HepG2 (cell line): Measurements from ENCODE around the gene ZCCHC18. TPM values are rescaled to one million over a fixed set of nuclear protein-coding genes. Genes with fewer than 3 reads are reported as not detected.

Experiments used
- ATAC-seq: fragments of 200-7000 bp; cut with Tn5 transposase; 3 replicates; pipeline ENCODE4 v1.9.1; 2020; ENCODE audit warnings: mild to moderate bottlenecking, moderate library complexity
- BruUV-seq: library from RNA; stranded (reverse); fragments of 400-500 nt; replicated peaks from 2 replicates; lab custom pipeline; 2021; lab: Mats Ljungman, UMichigan
- CTCF ChIA-PET: fragments of 300-600 bp; formaldehyde crosslinking; extraction: SDS; loops from one replicate; lab custom pipeline; 2021; ENCODE audit warnings: low total read pairs, inconsistent platforms, low intra/inter-chr PET ratio; lab: Yijun Ruan, JAX
- POLR2A ChIA-PET: fragments of 350-600 bp; sonication (Branson Sonifier 250); formaldehyde crosslinking; loops from one replicate; lab custom pipeline; 2020; ENCODE audit warnings: antibody characterized with exemption, inconsistent platforms; lab: Yijun Ruan, JAX
- DNase-seq: peaks from one replicate; pipeline ENCODE4 v3.0.0-alpha.2; 2015; ENCODE audit warnings: low spot score
- FAIRE-seq: peaks from 3 replicates; lab custom pipeline; 2011; peaks lifted over from hg19 to GRCh38; lab: Jason Lieb, UNC
- H2AFZ ChIP-seq: one replicate; pipeline ENCODE4 v1.6.1; 2011; ENCODE audit warnings: low read length, inconsistent platforms
- H3K27ac ChIP-seq: fragments of 300-600 bp; 3 replicates; pipeline ENCODE4 v1.8.0; 2011; ENCODE audit warnings: mixed run types, mild to moderate bottlenecking, mixed read lengths, low read length, inconsistent platforms; ENCODE audit not compliant: insufficient read depth; ENCODE audit errors: extremely low read length
- H3K27me3 ChIP-seq, 2 experiments: fragments of 200-600 bp in 1 of 2; 2 replicates in 1 of 2; 3 replicates in 1 of 2; pipeline versions ENCODE4 v1.6.0 to v1.8.0; 2011; ENCODE audit warnings: low read length in 2 of 2, mild to moderate bottlenecking in 2 of 2, moderate library complexity in 2 of 2, inconsistent platforms in 1 of 2; ENCODE audit not compliant: insufficient read depth in 2 of 2, control insufficient read depth in 1 of 2
- H3K36me3 ChIP-seq, 2 experiments: fragments of 200-600 bp in 1 of 2; replicated peaks in 1 of 2; 2 replicates in 1 of 2; 3 replicates in 1 of 2; pipeline versions ENCODE4 v1.5.1 to v1.8.0; 2011; ENCODE audit warnings: low read length in 2 of 2, inconsistent platforms in 1 of 2; ENCODE audit not compliant: insufficient read depth in 2 of 2, control insufficient read depth in 1 of 2
- H3K4me1 ChIP-seq: 2 replicates; pipeline ENCODE4 v1.5.1; 2012; ENCODE audit warnings: low read length, inconsistent platforms; ENCODE audit not compliant: insufficient read depth
- H3K4me2 ChIP-seq: 2 replicates; pipeline ENCODE4 v1.6.0; 2011; ENCODE audit warnings: low read depth, low read length, inconsistent platforms
- H3K4me3 ChIP-seq, 3 experiments: fragments of 200-600 bp in 1 of 3; sonication (generic), shearing (Covaris generic) in 1 of 3; replicated peaks in 1 of 3; 2 replicates each; pipeline ENCODE4 v1.5.1; 2011 to 2016; ENCODE audit warnings: low read length in 3 of 3, inconsistent platforms in 2 of 3, low read depth in 2 of 3, mild to moderate bottlenecking in 2 of 3, control low read depth in 1 of 3, mixed read lengths in 1 of 3; ENCODE audit not compliant: insufficient read depth in 1 of 3
- H3K79me2 ChIP-seq: one replicate; pipeline ENCODE4 v1.6.1; 2011; ENCODE audit warnings: low read length, inconsistent platforms; ENCODE audit not compliant: insufficient read depth
- H3K9ac ChIP-seq: 2 replicates; pipeline ENCODE4 v1.6.0; 2011; ENCODE audit warnings: mild to moderate bottlenecking, low read depth, low read length, inconsistent platforms; ENCODE audit not compliant: insufficient read depth
- H3K9me3 ChIP-seq: 2 replicates; pipeline ENCODE4 v1.5.1; 2012; ENCODE audit warnings: mild to moderate bottlenecking, low read length
- H4K20me1 ChIP-seq: 2 replicates; pipeline ENCODE4 v1.6.0; 2011; ENCODE audit warnings: inconsistent platforms, mild to moderate bottlenecking, low read length, moderate library complexity; ENCODE audit not compliant: insufficient read depth
- BCL6 ChIP-seq: IDR thresholded peaks from 2 replicates; pipeline ENCODE4 v1.6.1; 2016; ENCODE audit warnings: missing genetic modification reagents, missing compliant biosample characterization
- HNF1A ChIP-seq, 2 experiments: sonication (generic) in 1 of 2; formaldehyde crosslinking in 1 of 2; IDR thresholded peaks; 2 replicates each; pipeline versions ENCODE4 v1.4.0 to v1.6.1; 2016 to 2020; ENCODE audit warnings: borderline replicate concordance in 1 of 2, low read depth in 1 of 2, mild to moderate bottlenecking in 1 of 2, missing genetic modification reagents in 1 of 2
- KAT8 ChIP-seq: IDR thresholded peaks from 2 replicates; pipeline ENCODE4 v1.6.1; 2016; ENCODE audit warnings: missing genetic modification reagents, missing compliant biosample characterization
- MEF2D ChIP-seq: sonication (generic); formaldehyde crosslinking; IDR thresholded peaks from 2 replicates; pipeline ENCODE4 v1.5.1; 2020; ENCODE audit warnings: mild to moderate bottlenecking, missing genetic modification reagents
- PHF5A ChIP-seq: IDR thresholded peaks from one replicate; pipeline ENCODE4 v1.6.1; 2018; ENCODE audit warnings: low read depth, missing genetic modification reagents; ENCODE audit not compliant: unreplicated experiment
- RFX3 ChIP-seq: IDR thresholded peaks from 2 replicates; pipeline ENCODE4 v1.6.1; 2016; ENCODE audit warnings: missing biosample characterization, missing genetic modification reagents
- SKIL ChIP-seq: sonication (generic); formaldehyde crosslinking; IDR thresholded peaks from 2 replicates; pipeline ENCODE4 v1.8.0; 2022; ENCODE audit warnings: missing genetic modification reagents, mild to moderate bottlenecking, moderate library complexity, borderline replicate concordance
- TFAP4 ChIP-seq: sonication (generic); IDR thresholded peaks from 2 replicates; pipeline ENCODE4 v1.6.1; 2016; ENCODE audit warnings: low read depth, borderline replicate concordance
- TOE1 ChIP-seq: sonication (generic); formaldehyde crosslinking; IDR thresholded peaks from 2 replicates; pipeline ENCODE4 v1.4.0; 2020; ENCODE audit warnings: mild to moderate bottlenecking, missing genetic modification reagents
- TRIM24 ChIP-seq: sonication (generic); formaldehyde crosslinking; IDR thresholded peaks from 2 replicates; pipeline ENCODE4 v1.8.0; 2022; ENCODE audit warnings: mild to moderate bottlenecking, missing genetic modification reagents
- ZBTB34 ChIP-seq: sonication (generic); formaldehyde crosslinking; IDR thresholded peaks from 2 replicates; pipeline ENCODE4 v1.8.0; 2022; ENCODE audit warnings: mild to moderate bottlenecking, missing genetic modification reagents
- ZNF34 ChIP-seq: sonication (generic); formaldehyde crosslinking; IDR thresholded peaks from 2 replicates; pipeline ENCODE4 v1.4.0; 2020; ENCODE audit warnings: mild to moderate bottlenecking, missing genetic modification reagents, borderline replicate concordance
- ZNF501 ChIP-seq: sonication (generic); formaldehyde crosslinking; IDR thresholded peaks from 2 replicates; pipeline ENCODE4 v1.5.1; 2020; ENCODE audit warnings: mild to moderate bottlenecking, moderate library complexity, missing genetic modification reagents
- ZNF839 ChIP-seq: sonication (generic); formaldehyde crosslinking; IDR thresholded peaks from 2 replicates; pipeline ENCODE4 v1.4.0; 2020; ENCODE audit warnings: missing genetic modification reagents, mild to moderate bottlenecking, borderline replicate concordance
- WGBS: methylation state at CpG from one replicate; pipeline ENCODE4 v1.1.6; 2017; ENCODE audit warnings: low lambda C conversion rate; 5-methylcytosine and 5-hydroxymethylcytosine counted together
- in situ Hi-C: cut with HindIII; loops from 2 replicates; pipeline ENCODE4 v1.10.0; 2017; ENCODE audit warnings: low pct_unique_long_range_greater_than_20kb; ENCODE audit not compliant: extremely low pct_ligation_motif_present
- intact Hi-C: fragments of 100-400 bp; cut with micrococcal nuclease; formaldehyde crosslinking; loops from one replicate; pipeline ENCODE4 v1.10.0; 2022; ENCODE audit not compliant: unreplicated experiment
- polyA plus RNA-seq, 8 experiments: library from polyadenylated mRNA; depleted of rRNA in 3 of 8; stranded (reverse) in 7 of 8; unstranded in 1 of 8; fragments of >200 nt; fragmentation: Illumina TruSeq in 4 of 8; extraction: Trizol in 4 of 8; gene quantifications; 2 replicates each; pipeline versions ENCODE4 v1.2.1 to v1.2.3, GENCODE V29; 2011 to 2016; ENCODE audit warnings: low read depth in 4 of 8, missing spikeins in 1 of 8, mixed read lengths in 1 of 8; ENCODE audit not compliant: insufficient read depth in 1 of 8
- total RNA-seq, 5 experiments: library from RNA; depleted of rRNA; stranded (reverse); fragments of >200 nt; fragmentation: Illumina TruSeq; extraction: Trizol; gene quantifications; 2 replicates each; pipeline ENCODE4 v1.2.3, GENCODE V29; 2016; ENCODE audit warnings: low read depth in 1 of 5

ZCCHC18 gene
- total and polyA plus RNA-seq, 2 of the 13 experiments (the other 11 are each of a cell fraction or from before 2014, with no cell fraction given) = 0.18 to 0.33 TPM

- no peak overlapping the region for H3K9ac ChIP-seq
- no peak for TF ChIP-seq ZNF34 (CRISPR knock-in tag)
- no peak for TF ChIP-seq BCL6
- no peak for TF ChIP-seq ZNF839
- no peak for TF ChIP-seq PHF5A (CRISPR knock-in tag)
- no peak for TF ChIP-seq ZBTB34
- TF ChIP-seq KAT8 (CRISPR knock-in tag) = no peak
- no peak for TF ChIP-seq ZNF501 (CRISPR knock-in tag)
- no peak for TF ChIP-seq TFAP4
- TF ChIP-seq SKIL (CRISPR knock-in tag) = no peak
- TF ChIP-seq TRIM24 = no peak
- TF ChIP-seq TOE1 = no peak
- no peak for TF ChIP-seq MEF2D (CRISPR knock-in tag)
- no peak for TF ChIP-seq HNF1A (IDR thresholded peaks at IDR 0.05; ENCODE audit: low read depth)
- TF ChIP-seq HNF1A (CRISPR knock-in tag; IDR thresholded peaks at IDR 0.05; ENCODE audit: borderline replicate concordance) = no peak
- no peak for TF ChIP-seq RFX3
- TF ChIP-seq, all 625 proteins: peak for 0
- no peak overlapping the region for H3K4me3 ChIP-seq
- no TSS peak for BruUV-seq
- no peak for ATAC-seq
- H3K79me2 ChIP-seq = no peaks in the 10 kb centered on the region
- whole genome bisulfite sequencing = no CpG with 5 or more reads among the region's 7 CpGs
- FAIRE-seq = no peak
- H4K20me1 ChIP-seq = no peaks in the 10 kb centered on the region
- H3K4me1 ChIP-seq = no peaks in the 10 kb centered on the region
- H3K36me3 ChIP-seq = no peaks in the 10 kb centered on the region
- ChIA-PET POLR2A (no interaction called here), CTCF (no interaction called here)
- no peak overlapping the region for H2AFZ ChIP-seq
- no peak overlapping the region for H3K27ac ChIP-seq
- intact Hi-C loops (no loop called here), in situ Hi-C loops (no loop called here)
- no peak overlapping the region for H3K4me2 ChIP-seq
- H3K27me3 ChIP-seq = no peaks in the 10 kb centered on the region
- no peak for DNase-seq
- H3K9me3 ChIP-seq = no peaks in the 10 kb centered on the region
These were observed 26.8 kb upstream of the ZCCHC18 start for GRCh38 chrX:104085477-104085876.
